Peyer's patch (tissue), 4 donors: ENCODE measurements around the gene MT1X. TPM values are rescaled to one million over a fixed set of nuclear protein-coding genes. Genes with fewer than 3 reads are reported as not detected.
"Not testable (repeated sequence)": the region's sequence is repeated elsewhere in the genome, so short reads cannot be mapped to it uniquely, and the experiment has no call there.

Experiments
- DNase-seq, 3 donors: peaks; one replicate each; pipeline ENCODE4 v3.0.0-alpha.2; 2017 to 2019
- H3K27ac ChIP-seq, 4 donors: fragments of 200-600 bp; sonication (generic); one replicate each; pipeline ENCODE4 v1.5.1; 2016 to 2019
- H3K27me3 ChIP-seq, 2 donors: fragments of 200-600 bp; sonication (generic); one replicate each; pipeline ENCODE4 v1.5.1; 2019
- H3K36me3 ChIP-seq, 3 donors: fragments of 200-600 bp; sonication (generic); one replicate each; pipeline ENCODE4 v1.5.1; 2016 to 2019
- H3K4me1 ChIP-seq, 4 donors: fragments of 200-600 bp; sonication (generic); one replicate each; pipeline ENCODE4 v1.5.1; 2016 to 2019
- H3K4me3 ChIP-seq, 4 donors: fragments of 200-600 bp; sonication (generic); 1 replicate in 3 of 4; 2 replicates in 1 of 4; pipeline ENCODE4 v1.5.1; 2016 to 2019; ENCODE audit warnings: mild to moderate bottlenecking in 1 of 4
- H3K9me3 ChIP-seq, 4 donors: fragments of 200-600 bp; sonication (generic); one replicate each; pipeline ENCODE4 v1.5.1; 2016 to 2019; ENCODE audit warnings: mild to moderate bottlenecking in 1 of 4
- CTCF ChIP-seq, 6 experiments: fragments of 450-650 bp in 4 of 6; fragments of 200-600 bp in 2 of 6; sonication (generic) in 1 of 6; IDR thresholded peaks; one replicate each; pipeline ENCODE4 v1.5.1; 2017 to 2019; ENCODE audit warnings: antibody characterized with exemption in 6 of 6, mild to moderate bottlenecking in 3 of 6, moderate library complexity in 1 of 6
- POLR2A ChIP-seq, 2 donors: fragments of 450-650 bp; IDR thresholded peaks; one replicate each; pipeline ENCODE4 v1.5.1; 2017; ENCODE audit warnings: antibody characterized with exemption in 2 of 2, mild to moderate bottlenecking in 2 of 2, moderate library complexity in 2 of 2
- total RNA-seq, 4 donors: library from RNA; depleted of rRNA; stranded (reverse); fragments of >200 nt; gene quantifications; one replicate each; pipeline ENCODE4 v1.1.0, GENCODE V29; 2016

The MT1X gene
- total RNA-seq, 4 donors from 2014 or later = 121 to 1,155 (median 305) TPM

GRCh38 chr16:56713794-56714193, 31.5 kb downstream of the MT1X start:
- H3K27me3 ChIP-seq = no peaks in the 10 kb centered on the region
- no peaks in the 10 kb centered on the region for H3K9me3 ChIP-seq
- H3K36me3 ChIP-seq = no peaks in the 10 kb centered on the region
- H3K4me1 ChIP-seq = no peaks in the 10 kb centered on the region
- no peak overlapping the region for H3K27ac ChIP-seq
- no peak for TF ChIP-seq CTCF (IDR thresholded peaks at IDR 0.05)
- TF ChIP-seq POLR2A (IDR thresholded peaks at IDR 0.05) = no peak
- no peak overlapping the region for H3K4me3 ChIP-seq
- no peak for DNase-seq

- TF ChIP-seq CTCF (IDR thresholded peaks at IDR 0.05) (no peak), POLR2A (IDR thresholded peaks at IDR 0.05) (no peak)
- Histone ChIP-seq H3K9me3 (no peaks in the 10 kb centered on the region), H3K36me3 (no peaks in the 10 kb centered on the region), H3K4me3 (no peak overlapping the region), H3K4me1 (no peaks in the 10 kb centered on the region), H3K27me3 (no peaks in the 10 kb centered on the region), H3K27ac (no peak overlapping the region)
- DNase-seq = no peak
These were observed 32.9 kb downstream of the MT1X start for GRCh38 chr16:56715126-56715525.

GRCh38 chr16:56716761-56717160, 34.5 kb downstream of the MT1X start:
- H3K27me3 ChIP-seq = no peaks in the 10 kb centered on the region
- no peak overlapping the region for H3K27ac ChIP-seq
- no peaks in the 10 kb centered on the region for H3K4me1 ChIP-seq
- H3K4me3 ChIP-seq = no peak overlapping the region
- no peaks in the 10 kb centered on the region for H3K9me3 ChIP-seq
- TF ChIP-seq POLR2A (IDR thresholded peaks at IDR 0.05) (no peak), CTCF (IDR thresholded peaks at IDR 0.05) (no peak)
- H3K36me3 ChIP-seq = no peaks in the 10 kb centered on the region
- no peak for DNase-seq

- not testable (repeated sequence) for DNase-seq, H3K4me3 ChIP-seq, H3K9me3 ChIP-seq, H3K36me3 ChIP-seq, H3K27ac ChIP-seq, H3K27me3 ChIP-seq, H3K4me1 ChIP-seq
These were observed 35.3 kb downstream of the MT1X start for GRCh38 chr16:56717532-56717931.

GRCh38 chr16:56722200-56722842, 40.1 kb downstream of the MT1X start:
- Histone ChIP-seq H3K36me3 (no peaks in the 10 kb centered on the region), H3K4me1 (no peaks in the 10 kb centered on the region), H3K27me3 (no peaks in the 10 kb centered on the region), H3K4me3 (no peak overlapping the region), H3K27ac (no peak overlapping the region), H3K9me3 (no peaks in the 10 kb centered on the region)
- DNase-seq = no peak
- TF ChIP-seq CTCF (IDR thresholded peaks at IDR 0.05) (no peak), POLR2A (IDR thresholded peaks at IDR 0.05) (no peak)

- Histone ChIP-seq H3K27me3 (no peaks in the 10 kb centered on the region), H3K4me1 (peaks cover 0 to 8% (median 0%) of the 10 kb centered on the region in 4 donors), H3K4me3 (no peak overlapping the region), H3K36me3 (no peaks in the 10 kb centered on the region), H3K27ac (no peak overlapping the region), H3K9me3 (no peaks in the 10 kb centered on the region)
- TF ChIP-seq POLR2A (IDR thresholded peaks at IDR 0.05) (no peak), CTCF (IDR thresholded peaks at IDR 0.05) (no peak)
- DNase-seq = no peak
These were observed 41.9 kb downstream of the MT1X start for GRCh38 chr16:56724191-56724590.
